ENCODE data around the gene UQCC3.

Gene UQCC3

DNA sequence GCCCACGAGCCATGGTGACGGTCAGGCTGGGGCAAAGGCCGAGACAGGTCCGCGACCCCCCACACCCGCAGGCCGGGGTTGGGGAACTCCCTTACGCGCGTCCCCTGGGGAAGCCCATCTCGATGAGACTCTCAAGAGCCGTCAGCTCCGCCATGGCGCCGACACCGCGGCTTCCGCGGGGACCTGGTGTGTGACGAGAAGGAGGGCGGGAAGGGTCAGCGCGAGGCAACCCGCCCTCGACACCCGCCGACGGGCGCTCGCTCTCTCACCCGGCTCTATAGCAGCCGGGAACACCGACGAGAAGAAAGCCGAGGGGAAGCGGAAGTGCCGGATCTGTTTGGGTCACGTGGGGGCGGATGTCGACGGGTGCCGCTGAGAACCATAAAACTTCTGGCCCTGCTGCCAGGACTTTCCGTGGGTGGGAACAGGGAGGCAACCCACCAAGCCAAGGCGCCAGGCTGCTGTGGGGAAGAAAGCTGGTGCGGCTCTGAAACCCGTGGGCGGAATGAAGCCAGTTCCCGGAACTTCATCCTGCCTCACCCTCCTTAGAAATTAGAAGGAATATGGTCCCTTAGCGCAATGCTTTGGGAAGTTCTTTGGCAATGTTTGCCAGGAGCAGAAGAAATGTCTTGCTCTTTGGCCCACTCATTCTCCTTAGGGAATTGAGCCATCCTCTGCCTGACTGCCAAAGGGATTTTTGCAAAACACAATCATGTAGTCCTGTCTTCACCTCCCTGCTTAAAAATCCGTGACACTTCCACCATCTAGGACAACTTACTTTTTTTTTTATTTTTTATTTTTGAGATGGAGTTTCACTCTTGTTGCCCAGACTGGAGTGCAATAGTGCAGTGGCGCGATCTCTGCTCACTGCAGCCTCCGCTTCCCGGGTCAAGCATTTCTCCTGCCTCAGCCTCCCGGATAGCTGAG lies 7.6 kb downstream of the UQCC3 start, which contains the start of gene UBXN1:
UBXN1 (minus strand) TSS at position 304 of the 927 bp plus-strand sequence; CDS start at position 154, 150 bp downstream.
- Histone ChIP-seq H3K9me3 (no peaks in the 10 kb centered on the region), H3K36me3 (peaks cover 6% of the 10 kb centered on the region), H3K27me3 (no peaks in the 10 kb centered on the region), H3K4me3 (ENCODE audit: low read depth, low read length) (peak within 1 kb of the TSS; percentile 84), H3K4me1 (no peaks in the 10 kb centered on the region; the same call in 1 of the 2 replicates)
- DNase-seq = peak; percentile 80
- TF ChIP-seq, protein P1, sequence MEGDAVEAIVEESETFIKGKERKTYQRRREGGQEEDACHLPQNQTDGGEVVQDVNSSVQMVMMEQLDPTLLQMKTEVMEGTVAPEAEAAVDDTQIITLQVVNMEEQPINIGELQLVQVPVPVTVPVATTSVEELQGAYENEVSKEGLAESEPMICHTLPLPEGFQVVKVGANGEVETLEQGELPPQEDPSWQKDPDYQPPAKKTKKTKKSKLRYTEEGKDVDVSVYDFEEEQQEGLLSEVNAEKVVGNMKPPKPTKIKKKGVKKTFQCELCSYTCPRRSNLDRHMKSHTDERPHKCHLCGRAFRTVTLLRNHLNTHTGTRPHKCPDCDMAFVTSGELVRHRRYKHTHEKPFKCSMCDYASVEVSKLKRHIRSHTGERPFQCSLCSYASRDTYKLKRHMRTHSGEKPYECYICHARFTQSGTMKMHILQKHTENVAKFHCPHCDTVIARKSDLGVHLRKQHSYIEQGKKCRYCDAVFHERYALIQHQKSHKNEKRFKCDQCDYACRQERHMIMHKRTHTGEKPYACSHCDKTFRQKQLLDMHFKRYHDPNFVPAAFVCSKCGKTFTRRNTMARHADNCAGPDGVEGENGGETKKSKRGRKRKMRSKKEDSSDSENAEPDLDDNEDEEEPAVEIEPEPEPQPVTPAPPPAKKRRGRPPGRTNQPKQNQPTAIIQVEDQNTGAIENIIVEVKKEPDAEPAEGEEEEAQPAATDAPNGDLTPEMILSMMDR (IDR thresholded peaks at IDR 0.05; ENCODE audit: low read depth, low read length) = no peak

DNA sequence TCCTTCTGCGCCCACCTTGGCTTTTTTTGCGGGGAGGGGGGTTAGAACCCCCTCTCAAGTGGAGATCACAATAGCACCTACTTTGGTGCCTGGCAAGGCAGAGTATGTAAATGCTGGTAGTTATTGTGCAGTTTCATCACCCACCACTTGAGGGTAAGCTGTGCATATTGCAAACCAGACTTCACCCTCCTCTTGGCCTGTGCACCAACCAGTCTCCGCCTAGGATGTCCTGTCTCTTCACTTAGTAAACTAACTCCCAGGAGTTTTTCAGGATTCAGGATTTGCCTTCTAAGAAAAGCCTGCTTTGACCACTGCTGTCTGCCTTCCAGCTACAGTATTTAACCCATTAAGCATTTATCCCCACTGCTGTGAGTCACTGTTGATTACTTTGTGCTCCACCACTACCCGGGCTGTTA lies 9.4 kb downstream of the UQCC3 start:
- TF ChIP-seq, protein P1 (IDR thresholded peaks at IDR 0.05; ENCODE audit: low read depth, low read length) = peak; percentile 61
- H3K4me3 ChIP-seq (ENCODE audit: low read depth, low read length) = no peak overlapping the region
- no peaks in the 10 kb centered on the region for H3K27me3 ChIP-seq
- H3K4me1 ChIP-seq = no peaks in the 10 kb centered on the region; the same call in 1 of the 2 replicates
- no peaks in the 10 kb centered on the region for H3K9me3 ChIP-seq
- peak; percentile 56 for DNase-seq
- H3K36me3 ChIP-seq = peaks cover 3% of the 10 kb centered on the region; the same call in 1 of the 2 replicates

DNA sequence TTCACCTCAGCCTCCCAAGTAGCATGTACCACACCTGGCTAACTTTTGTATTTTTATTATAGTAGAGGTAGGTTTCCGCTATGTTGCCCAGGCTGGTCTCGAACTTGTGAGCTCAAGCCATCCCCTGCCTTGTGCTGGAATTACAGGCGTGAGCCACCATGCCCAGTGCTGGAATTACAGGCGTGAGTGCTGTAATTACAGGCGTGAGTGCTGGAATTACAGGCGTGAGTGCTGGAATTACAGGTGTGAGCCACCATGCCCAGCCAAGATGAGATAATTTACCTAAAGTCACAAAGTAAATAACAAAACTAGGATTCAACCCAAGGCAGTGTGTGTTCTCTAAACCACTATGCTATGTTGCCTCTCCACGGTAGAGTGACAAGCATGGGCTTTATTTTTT lies 11.0 kb downstream of the UQCC3 start:
- Histone ChIP-seq H3K9me3 (no peaks in the 10 kb centered on the region), H3K36me3 (peaks cover under 1% of the 10 kb centered on the region; the same call in 1 of the 2 replicates)
- TF ChIP-seq, protein P1 (IDR thresholded peaks at IDR 0.05; ENCODE audit: low read depth, low read length) = no peak

DNA sequence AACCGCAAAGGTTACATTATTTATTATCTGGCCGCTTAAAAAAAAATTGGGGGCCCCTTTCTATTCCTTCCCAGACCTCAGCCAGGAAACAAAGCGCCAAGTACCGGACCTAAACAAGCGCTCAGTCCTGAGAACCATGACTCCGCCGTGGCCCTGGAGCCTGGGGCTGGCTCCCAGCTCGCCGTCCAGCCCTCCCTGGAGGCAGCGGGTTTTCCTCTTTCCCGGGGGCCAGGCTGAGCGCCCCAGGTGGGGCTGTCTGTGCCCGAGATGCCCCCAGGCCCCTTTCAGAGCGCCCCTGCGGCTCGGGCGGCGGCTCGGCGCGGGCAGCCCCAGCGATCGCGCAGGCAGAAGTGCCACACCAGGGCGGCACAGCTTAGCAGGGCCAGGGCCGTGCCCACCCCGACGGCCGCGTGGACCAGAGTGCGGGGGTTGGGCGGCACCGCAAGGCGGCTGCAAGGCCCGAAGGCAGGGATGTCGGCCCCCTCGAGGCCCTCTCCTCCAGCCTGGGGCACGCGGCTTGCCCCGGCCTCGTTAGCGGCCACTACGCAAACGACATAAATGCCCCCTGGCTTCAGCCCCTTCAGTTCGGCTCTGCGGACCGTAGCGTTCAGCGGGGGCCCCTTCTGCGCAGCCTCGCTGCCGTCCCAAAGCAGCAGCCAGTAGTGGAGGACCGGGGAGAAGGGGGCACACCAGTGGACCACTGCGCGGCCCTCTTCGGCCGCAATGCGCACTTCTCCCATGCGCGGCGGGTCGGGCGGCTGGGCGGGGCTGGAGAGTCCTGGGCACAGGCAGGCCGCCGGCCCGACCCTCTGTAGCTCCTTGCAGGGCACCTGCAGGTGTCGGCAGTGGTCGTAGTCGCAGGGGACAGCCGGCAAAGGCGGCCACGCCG lies 16.3 kb downstream of the UQCC3 start:
- Histone ChIP-seq H3K27me3 (no peaks in the 10 kb centered on the region), H3K4me3 (ENCODE audit: low read depth, low read length) (no peak overlapping the region), H3K36me3 (no peaks in the 10 kb centered on the region; the same call in none of the 2 replicates), H3K9me3 (no peaks in the 10 kb centered on the region), H3K4me1 (no peaks in the 10 kb centered on the region)
- TF ChIP-seq, protein P1 (IDR thresholded peaks at IDR 0.05; ENCODE audit: low read depth, low read length) = no peak
- DNase-seq = no peak

More for the DNA sequence above, 11.0 kb downstream of the UQCC3 start:
- Histone ChIP-seq H3K27me3 (no peaks in the 10 kb centered on the region), H3K4me3 (ENCODE audit: low read depth, low read length) (no peak overlapping the region), H3K4me1 (no peaks in the 10 kb centered on the region; the same call in 1 of the 2 replicates)
- DNase-seq = no peak

- Histone ChIP-seq H3K27me3 (no peaks in the 10 kb centered on the region), H3K4me3 (ENCODE audit: low read depth, low read length) (no peak overlapping the region), H3K36me3 (no peaks in the 10 kb centered on the region; the same call in none of the 2 replicates), H3K4me1 (no peaks in the 10 kb centered on the region), H3K9me3 (no peaks in the 10 kb centered on the region)
- TF ChIP-seq, protein P1 (IDR thresholded peaks at IDR 0.05; ENCODE audit: low read depth, low read length) = no peak
- no peak for DNase-seq
These were observed 17.0 kb downstream of the UQCC3 start for GRCh38 chr11:62688491-62688890.
